Activated naive CD4-positive, alpha-beta T cell treated with anti-CD3 and anti-CD28 coated beads, Interleukin-2, amount 50 U/mL, for 16 hours (primary cell): ENCODE data around the gene ZDHHC14.
A peak's percentile ranks its signal among the peaks of the same experiment; 100 is the strongest.

Source experiments
- DNase-seq: peaks from one replicate; pipeline ENCODE4 v3.0.0-alpha.2; 2020

The ZDHHC14 gene

GRCh38 chr6:157538168-157538567 is 157.2 kb downstream of the ZDHHC14 start:
- no peak for DNase-seq

- DNase-seq = no peak
Observed at GRCh38 chr6:157538698-157539097, 157.7 kb downstream of the ZDHHC14 start.

- DNase-seq = no peak
Observed at GRCh38 chr6:157539421-157539822, 158.4 kb downstream of the ZDHHC14 start.

GRCh38 chr6:157539900-157540752 is 159.1 kb downstream of the ZDHHC14 start:
- no peak for DNase-seq

GRCh38 chr6:157541618-157542413 is 160.8 kb downstream of the ZDHHC14 start:
- no peak for DNase-seq

- no peak for DNase-seq
Observed at GRCh38 chr6:157542414-157543160, 161.6 kb downstream of the ZDHHC14 start.

- DNase-seq = no peak
Observed at GRCh38 chr6:157546321-157546720, 165.3 kb downstream of the ZDHHC14 start.

- DNase-seq = no peak
Observed at GRCh38 chr6:157547112-157547511, 166.1 kb downstream of the ZDHHC14 start.

GRCh38 chr6:157548635-157549467 is 167.9 kb downstream of the ZDHHC14 start:
- no peak for DNase-seq

GRCh38 chr6:157549468-157549745 is 168.4 kb downstream of the ZDHHC14 start:
- DNase-seq = no peak

- peak; percentile 19 for DNase-seq
Observed at GRCh38 chr6:157550114-157550989, 169.4 kb downstream of the ZDHHC14 start.

GRCh38 chr6:157551041-157551832 is 170.2 kb downstream of the ZDHHC14 start:
- DNase-seq = no peak

GRCh38 chr6:157552081-157552747 is 171.2 kb downstream of the ZDHHC14 start:
- DNase-seq = no peak

GRCh38 chr6:157552820-157553485 is 172.0 kb downstream of the ZDHHC14 start:
- no peak for DNase-seq

GRCh38 chr6:157554747-157555146 is 173.8 kb downstream of the ZDHHC14 start:
- no peak for DNase-seq

- no peak for DNase-seq
Observed at GRCh38 chr6:157555455-157556143, 174.6 kb downstream of the ZDHHC14 start.

GRCh38 chr6:157556144-157556645 is 175.2 kb downstream of the ZDHHC14 start:
- DNase-seq = no peak

GRCh38 chr6:157556671-157557430 is 175.9 kb downstream of the ZDHHC14 start:
- no peak for DNase-seq
